Progenitor cell of endocrine pancreas (in vitro differentiated cells): ENCODE data around the gene TRIM10. TPM values are rescaled to one million over a fixed set of nuclear protein-coding genes. Genes with fewer than 3 reads are reported as not detected.

Experiments
- DNase-seq: peaks from one replicate; pipeline ENCODE4 v3.0.0; 2021; ENCODE audit warnings: low spot score; ENCODE audit not compliant: unreplicated experiment
- H3K27ac Mint-ChIP-seq: 2 replicates; pipeline ENCODE4 v1.8.0; 2021; ENCODE audit warnings: mild to moderate bottlenecking, moderate library complexity, mixed read lengths
- H3K27me3 Mint-ChIP-seq: 2 replicates; pipeline ENCODE4 v1.8.0; 2021; ENCODE audit warnings: mixed read lengths
- H3K36me3 Mint-ChIP-seq: 2 replicates; pipeline ENCODE4 v1.8.0; 2022; ENCODE audit warnings: mixed read lengths; ENCODE audit not compliant: insufficient read depth
- H3K4me1 Mint-ChIP-seq: 2 replicates; pipeline ENCODE4 v1.8.0; 2021; ENCODE audit warnings: low read depth, mixed read lengths
- H3K4me3 Mint-ChIP-seq: 2 replicates; pipeline ENCODE4 v1.8.0; 2021; ENCODE audit warnings: low read depth, mild to moderate bottlenecking, moderate library complexity, mixed read lengths
- H3K9me3 Mint-ChIP-seq: 2 replicates; pipeline ENCODE4 v1.8.0; 2021; ENCODE audit warnings: low read depth, mixed read lengths
- total RNA-seq: library from RNA; stranded (reverse); gene quantifications from 2 replicates; pipeline ENCODE4 v1.2.1, GENCODE V29; 2021
- TF ChIP-seq, protein P1 (sequence below): fragments of 200-600 bp; sonication (generic); IDR thresholded peaks from one replicate; pipeline ENCODE4 v1.5.0; 2021; ENCODE audit warnings: antibody characterized with exemption, mild to moderate bottlenecking; ENCODE audit not compliant: unreplicated experiment

The TRIM10 gene
- total RNA-seq, 1 donor from 2014 or later = not detected

DNA sequence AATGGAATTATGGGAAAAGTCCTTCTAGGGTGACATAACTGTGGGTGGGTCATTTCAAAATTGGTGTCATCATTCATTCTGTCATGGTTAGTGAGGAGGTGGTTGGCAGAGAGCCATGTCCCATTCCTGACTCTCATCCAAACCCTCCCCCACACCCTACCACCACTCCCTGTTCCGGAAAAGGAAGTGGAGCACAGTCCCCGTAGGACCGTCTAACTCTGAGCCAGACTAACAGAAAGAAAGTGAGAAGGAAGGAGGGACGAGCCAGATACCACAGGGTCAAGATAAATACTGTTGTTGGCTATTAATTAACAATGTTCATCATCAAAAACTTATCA is 4.8 kb downstream of the TRIM10 start:
- Mint-ChIP-seq H3K36me3 (no peaks in the 10 kb centered on the region), H3K27me3 (peaks cover 64% of the 10 kb centered on the region), H3K4me3 (no peak overlapping the region), H3K9me3 (no peaks in the 10 kb centered on the region), H3K27ac (no peak overlapping the region), H3K4me1 (no peaks in the 10 kb centered on the region)
- TF ChIP-seq, protein P1, sequence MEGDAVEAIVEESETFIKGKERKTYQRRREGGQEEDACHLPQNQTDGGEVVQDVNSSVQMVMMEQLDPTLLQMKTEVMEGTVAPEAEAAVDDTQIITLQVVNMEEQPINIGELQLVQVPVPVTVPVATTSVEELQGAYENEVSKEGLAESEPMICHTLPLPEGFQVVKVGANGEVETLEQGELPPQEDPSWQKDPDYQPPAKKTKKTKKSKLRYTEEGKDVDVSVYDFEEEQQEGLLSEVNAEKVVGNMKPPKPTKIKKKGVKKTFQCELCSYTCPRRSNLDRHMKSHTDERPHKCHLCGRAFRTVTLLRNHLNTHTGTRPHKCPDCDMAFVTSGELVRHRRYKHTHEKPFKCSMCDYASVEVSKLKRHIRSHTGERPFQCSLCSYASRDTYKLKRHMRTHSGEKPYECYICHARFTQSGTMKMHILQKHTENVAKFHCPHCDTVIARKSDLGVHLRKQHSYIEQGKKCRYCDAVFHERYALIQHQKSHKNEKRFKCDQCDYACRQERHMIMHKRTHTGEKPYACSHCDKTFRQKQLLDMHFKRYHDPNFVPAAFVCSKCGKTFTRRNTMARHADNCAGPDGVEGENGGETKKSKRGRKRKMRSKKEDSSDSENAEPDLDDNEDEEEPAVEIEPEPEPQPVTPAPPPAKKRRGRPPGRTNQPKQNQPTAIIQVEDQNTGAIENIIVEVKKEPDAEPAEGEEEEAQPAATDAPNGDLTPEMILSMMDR = no peak
- no peak for DNase-seq

DNA sequence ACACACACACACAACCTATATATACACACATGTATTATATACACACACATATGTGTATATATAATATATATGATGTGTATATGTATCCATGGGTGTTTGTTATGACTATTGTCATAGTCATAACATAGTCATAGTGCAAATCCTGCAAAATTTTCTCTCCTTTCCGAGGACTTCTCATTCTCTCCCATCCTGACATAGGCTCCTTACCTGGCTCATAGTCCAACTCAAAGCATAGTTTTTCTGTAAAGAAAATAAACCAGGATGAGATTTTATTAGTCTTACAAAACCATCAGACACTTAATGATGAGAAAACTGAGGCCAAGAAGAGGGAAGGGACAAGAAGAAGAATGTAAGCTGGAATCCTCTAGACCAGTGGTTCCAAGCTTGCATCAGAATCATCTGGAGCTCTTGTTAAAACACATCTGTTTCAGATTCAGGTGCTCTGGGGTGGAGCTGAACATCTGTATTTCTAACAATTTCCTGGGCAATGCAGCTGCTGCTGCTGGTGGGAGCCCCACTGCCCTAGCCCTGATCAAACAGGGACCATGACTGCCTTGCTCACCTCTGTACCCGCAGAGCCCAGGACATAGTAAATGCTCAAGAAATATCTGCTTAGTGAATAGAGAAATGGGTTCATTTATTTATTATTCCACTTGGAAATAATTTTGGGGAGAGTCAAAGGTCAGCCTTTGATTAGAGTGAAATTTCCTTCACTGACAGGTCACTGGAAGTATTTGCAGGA is 5.3 kb downstream of the TRIM10 start:
- H3K27ac Mint-ChIP-seq = no peak overlapping the region
- TF ChIP-seq, protein P1 = no peak
- H3K27me3 Mint-ChIP-seq = peaks cover 64% of the 10 kb centered on the region
- H3K36me3 Mint-ChIP-seq = no peaks in the 10 kb centered on the region
- DNase-seq = no peak
- no peak overlapping the region for H3K4me3 Mint-ChIP-seq
- H3K9me3 Mint-ChIP-seq = no peaks in the 10 kb centered on the region
- H3K4me1 Mint-ChIP-seq = no peaks in the 10 kb centered on the region

DNA sequence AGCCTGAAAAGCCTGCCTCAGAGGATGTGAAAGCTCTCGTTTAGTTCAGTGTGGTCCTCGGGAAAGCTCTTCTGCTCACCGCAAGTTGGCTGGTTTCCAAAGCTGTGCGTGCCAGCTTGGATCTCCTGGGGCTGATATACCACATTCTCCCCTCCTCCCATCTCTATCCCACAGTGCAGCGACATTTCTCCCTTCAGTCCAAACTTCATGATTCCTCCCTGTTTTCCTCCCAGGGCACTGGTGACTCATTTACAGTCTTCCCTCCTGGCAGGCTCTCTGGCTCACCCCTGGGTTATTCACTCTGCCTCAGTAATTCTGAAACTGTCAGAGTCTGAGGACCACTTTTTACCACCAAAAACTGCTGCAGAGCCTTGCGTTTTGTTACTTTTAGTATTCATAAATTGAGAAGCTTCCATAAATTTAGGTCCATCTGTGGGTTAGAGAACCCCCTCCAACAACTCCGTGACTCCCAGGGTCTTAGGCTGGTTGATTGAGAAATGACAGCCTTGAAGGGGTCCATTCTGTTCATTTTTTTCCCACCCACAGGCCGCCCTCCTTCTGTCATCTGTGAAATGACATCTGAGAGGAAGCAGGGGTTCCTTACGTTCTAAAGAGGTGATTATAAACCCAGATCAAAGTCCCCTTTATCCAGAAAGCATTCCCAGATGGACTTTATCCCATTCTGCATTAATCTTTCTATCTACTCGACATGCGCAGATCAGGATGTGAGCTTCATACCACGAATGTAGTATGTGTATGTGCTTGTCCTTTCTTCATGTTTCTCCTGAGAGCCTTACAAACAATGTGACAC is 6.1 kb downstream of the TRIM10 start:
- Mint-ChIP-seq H3K27ac (no peak overlapping the region), H3K27me3 (peaks cover 66% of the 10 kb centered on the region)
- TF ChIP-seq, protein P1 = no peak

DNA sequence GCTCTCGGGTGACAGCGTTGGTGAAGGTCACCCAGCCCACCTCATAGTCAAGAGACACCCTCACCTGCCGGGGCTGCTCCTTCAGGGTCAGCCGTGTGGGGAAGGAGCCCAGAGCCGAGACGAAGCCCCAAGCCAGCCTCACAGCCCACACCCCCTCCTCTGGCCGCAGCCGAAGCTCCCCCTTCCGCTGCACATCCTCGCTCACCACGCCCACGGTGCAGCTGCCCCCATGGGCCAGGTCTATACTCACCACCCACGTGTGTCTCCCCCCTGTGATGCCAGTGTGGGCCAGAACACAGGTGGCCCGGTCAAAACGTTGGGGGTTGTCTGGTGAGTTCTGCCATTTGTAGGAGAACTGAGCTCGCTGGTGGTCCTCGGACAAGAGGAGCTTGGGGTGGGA is 7.0 kb downstream of the TRIM10 start:
- peaks cover 58% of the 10 kb centered on the region for H3K27me3 Mint-ChIP-seq
- no peaks in the 10 kb centered on the region for H3K9me3 Mint-ChIP-seq
- no peaks in the 10 kb centered on the region for H3K36me3 Mint-ChIP-seq
- no peak overlapping the region for H3K4me3 Mint-ChIP-seq
- DNase-seq = no peak
- no peak overlapping the region for H3K27ac Mint-ChIP-seq
- TF ChIP-seq, protein P1 = no peak
- H3K4me1 Mint-ChIP-seq = no peaks in the 10 kb centered on the region

More for the DNA sequence above, 6.1 kb downstream of the TRIM10 start:
- DNase-seq = no peak
- no peak overlapping the region for H3K4me3 Mint-ChIP-seq
- no peaks in the 10 kb centered on the region for H3K36me3 Mint-ChIP-seq
- no peaks in the 10 kb centered on the region for H3K4me1 Mint-ChIP-seq
- H3K9me3 Mint-ChIP-seq = no peaks in the 10 kb centered on the region

DNA sequence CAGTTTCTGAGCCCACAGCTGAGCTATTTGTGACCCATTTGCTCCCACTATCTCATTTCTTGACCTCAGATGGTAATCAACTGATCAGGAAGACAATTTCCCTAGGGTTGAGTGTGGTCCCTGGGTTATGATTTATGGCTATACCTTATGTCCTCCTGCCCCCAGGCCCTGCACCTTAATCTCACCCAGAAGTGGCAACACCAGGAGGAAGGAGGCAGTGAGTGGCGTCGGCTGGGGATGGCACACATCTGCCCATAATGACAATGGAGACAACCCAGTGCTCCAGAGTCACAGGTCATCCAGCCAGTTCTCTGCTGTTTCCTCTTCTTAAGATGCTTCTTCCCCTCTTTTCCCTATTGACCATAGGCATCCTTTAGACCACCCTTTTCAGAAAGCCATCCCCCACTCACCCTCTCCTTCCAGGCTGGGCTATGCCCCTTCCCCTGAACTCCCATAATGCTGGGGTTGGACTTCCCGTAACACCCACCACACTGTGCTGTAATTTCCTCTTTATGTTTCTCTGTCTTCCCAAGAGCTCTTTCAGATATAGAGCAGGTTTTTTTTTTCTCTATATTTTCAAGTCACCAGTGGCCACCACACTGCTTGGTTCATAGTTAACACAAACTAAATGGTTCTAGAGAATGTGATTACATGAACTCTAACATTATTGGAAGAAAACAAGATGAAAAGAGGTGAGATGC is 8.0 kb downstream of the TRIM10 start:
- peaks cover 51% of the 10 kb centered on the region for H3K27me3 Mint-ChIP-seq
- DNase-seq = no peak
- no peak overlapping the region for H3K27ac Mint-ChIP-seq
- TF ChIP-seq, protein P1 = no peak
- no peaks in the 10 kb centered on the region for H3K36me3 Mint-ChIP-seq
- H3K9me3 Mint-ChIP-seq = no peaks in the 10 kb centered on the region
- H3K4me3 Mint-ChIP-seq = no peak overlapping the region
- H3K4me1 Mint-ChIP-seq = no peaks in the 10 kb centered on the region
